Measurements from ENCODE around the gene TRIO.

- no peak for TF ChIP-seq ESRRA (CRISPR knock-in tag; IDR thresholded peaks at IDR 0.05; ENCODE audit: borderline replicate concordance)
- no peak for TF ChIP-seq CTCF (IDR thresholded peaks at IDR 0.05)
- TF ChIP-seq NR2C2 (CRISPR knock-in tag; IDR thresholded peaks at IDR 0.05) = no peak
- TF ChIP-seq ZNF281 (CRISPR knock-in tag; IDR thresholded peaks at IDR 0.05) = no peak
- no peak for TF ChIP-seq ZNF396 (CRISPR knock-in tag; IDR thresholded peaks at IDR 0.05; ENCODE audit: borderline replicate concordance)
- TF ChIP-seq NR1H2 (CRISPR knock-in tag; IDR thresholded peaks at IDR 0.05) = no peak
- no peak for TF ChIP-seq NFYB (CRISPR knock-in tag; conservative IDR thresholded peaks at IDR 0.05; ENCODE audit: low read depth)
- TF ChIP-seq GTF2I (CRISPR knock-in tag; conservative IDR thresholded peaks at IDR 0.05) = no peak
- TF ChIP-seq JUN (CRISPR knock-in tag; IDR thresholded peaks at IDR 0.05) = no peak
- no peak for TF ChIP-seq TCF7 (CRISPR knock-in tag; IDR thresholded peaks at IDR 0.05; ENCODE audit: low read depth)
- TF ChIP-seq ZNF512 (CRISPR knock-in tag; IDR thresholded peaks at IDR 0.05; ENCODE audit: borderline replicate concordance) = no peak
- TF ChIP-seq ZNF317 (CRISPR knock-in tag; IDR thresholded peaks at IDR 0.05; ENCODE audit: borderline replicate concordance, low read depth) = no peak
- TF ChIP-seq USF1 (CRISPR knock-in tag; IDR thresholded peaks at IDR 0.05) = no peak
- no peak for TF ChIP-seq CBFB (CRISPR knock-in tag; IDR thresholded peaks at IDR 0.05; ENCODE audit: low read depth)
Observed at GRCh38 chr5:14532180-14532579, 389.0 kb downstream of the TRIO start.
